Effector memory CD8-positive, alpha-beta T cell (primary cell): ENCODE data around the gene CYP11A1.
A peak's percentile ranks its signal among the peaks of the same experiment; 100 is the strongest.

Source experiments
- ATAC-seq: fragments of 150-1000 bp; cut with Tn5 transposase; replicated peaks from 2 replicates; pipeline ENCODE4 v1.10.0; 2021; ENCODE audit warnings: mild to moderate bottlenecking, moderate library complexity
- DNase-seq, 3 experiments: peaks; one replicate each; pipeline ENCODE4 v3.0.0; 2021
- H3K27ac Mint-ChIP-seq, 2 donors: one replicate each; pipeline ENCODE4 v1.8.0; 2022; ENCODE audit warnings: mild to moderate bottlenecking in 2 of 2, mixed read lengths in 2 of 2, moderate library complexity in 2 of 2
- H3K27me3 Mint-ChIP-seq, 2 donors: one replicate each; pipeline ENCODE4 v1.8.0; 2022; ENCODE audit warnings: mixed read lengths in 2 of 2
- H3K36me3 Mint-ChIP-seq: one replicate; pipeline ENCODE4 v1.8.0; 2022; ENCODE audit warnings: mild to moderate bottlenecking, moderate library complexity, mixed read lengths; ENCODE audit not compliant: insufficient read depth
- H3K4me1 Mint-ChIP-seq, 2 donors: one replicate each; pipeline ENCODE4 v1.8.0; 2022; ENCODE audit warnings: low read depth in 2 of 2, mixed read lengths in 2 of 2
- H3K4me3 Mint-ChIP-seq, 2 donors: one replicate each; pipeline ENCODE4 v1.8.0; 2022; ENCODE audit warnings: mild to moderate bottlenecking in 2 of 2, mixed read lengths in 2 of 2, moderate library complexity in 2 of 2
- H3K9me3 Mint-ChIP-seq, 2 donors: one replicate each; pipeline ENCODE4 v1.8.0; 2022; ENCODE audit warnings: mixed read lengths in 2 of 2

Gene CYP11A1

DNA sequence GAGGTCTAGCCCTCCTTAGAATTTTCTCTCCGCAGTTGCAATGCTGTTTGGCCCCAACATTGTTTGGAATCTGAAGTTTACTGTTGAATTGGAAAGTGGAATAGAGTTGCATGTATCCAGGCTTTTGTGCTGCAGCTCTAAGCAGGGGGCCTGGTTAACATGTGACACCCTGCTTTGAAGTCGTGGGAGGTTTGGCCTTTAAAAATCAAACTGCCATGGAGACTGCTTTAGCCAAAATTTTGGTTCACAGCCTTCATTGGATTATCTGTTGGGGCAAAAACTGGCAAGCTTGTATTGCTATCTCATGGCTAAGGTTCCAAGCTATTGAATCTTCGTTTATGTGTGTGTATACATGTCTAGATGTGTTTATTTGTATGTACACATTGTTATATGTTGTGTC is 15.8 kb downstream of the CYP11A1 start:
- Mint-ChIP-seq H3K36me3 (no peaks in the 10 kb centered on the region), H3K27me3 (peaks cover 23 to 28% of the 10 kb centered on the region in 2 donors), H3K4me1 (no peaks in the 10 kb centered on the region), H3K4me3 (no peak overlapping the region), H3K27ac (no peak overlapping the region), H3K9me3 (no peaks in the 10 kb centered on the region)
- no peak for DNase-seq
- no peak for ATAC-seq

DNA sequence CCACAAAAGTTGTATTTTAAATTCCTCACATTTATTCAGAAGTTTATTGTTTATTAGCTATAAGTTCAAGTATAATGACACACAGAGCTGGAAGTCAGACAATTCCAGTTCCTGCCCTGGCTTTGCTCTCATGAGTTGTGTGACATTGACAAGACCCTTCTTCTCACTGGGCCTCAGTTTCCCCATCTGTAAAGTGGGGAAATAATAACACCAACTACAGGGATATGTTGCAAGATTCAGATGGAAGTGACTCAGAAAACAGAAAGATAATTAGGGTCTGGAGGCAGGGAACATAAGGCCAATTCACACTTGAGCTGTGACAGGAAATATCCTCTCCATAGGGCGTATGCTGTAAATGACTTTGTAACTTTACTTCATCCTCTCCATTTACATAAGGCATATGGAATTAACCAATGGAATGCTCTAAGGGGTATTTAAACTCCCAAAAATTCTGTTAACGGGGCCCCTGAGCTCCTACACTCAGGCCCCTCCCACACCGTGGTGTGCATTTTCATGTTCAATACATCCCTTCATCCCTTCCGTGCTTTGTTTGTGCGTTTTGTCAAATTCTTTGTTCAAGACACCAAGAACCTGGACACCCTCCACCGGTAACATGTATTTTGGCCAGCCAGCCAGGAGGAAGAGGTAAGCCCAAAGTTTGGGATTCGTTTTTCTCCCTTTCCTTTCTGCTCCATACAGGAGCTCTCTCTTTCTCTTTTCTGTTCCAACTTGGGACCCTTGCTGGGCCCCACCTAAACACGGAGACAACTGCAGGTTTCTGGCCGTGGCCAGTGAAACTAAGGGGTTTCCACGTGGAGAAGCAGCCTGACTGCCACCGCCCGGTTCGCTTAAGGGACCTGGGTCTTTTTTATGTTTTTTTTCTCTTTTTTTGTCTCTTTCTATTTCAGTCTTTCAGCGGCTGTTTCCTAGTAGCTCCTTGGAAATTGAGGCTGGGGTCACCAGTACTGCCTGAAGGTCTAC is 16.9 kb downstream of the CYP11A1 start:
- no peaks in the 10 kb centered on the region for H3K9me3 Mint-ChIP-seq
- DNase-seq: no peak
- ATAC-seq: no peak
- H3K4me3 Mint-ChIP-seq: no peak overlapping the region
- H3K4me1 Mint-ChIP-seq: no peaks in the 10 kb centered on the region
- H3K27ac Mint-ChIP-seq: no peak overlapping the region
- no peaks in the 10 kb centered on the region for H3K36me3 Mint-ChIP-seq
- peaks cover 25 to 30% of the 10 kb centered on the region in 2 donors for H3K27me3 Mint-ChIP-seq

DNA sequence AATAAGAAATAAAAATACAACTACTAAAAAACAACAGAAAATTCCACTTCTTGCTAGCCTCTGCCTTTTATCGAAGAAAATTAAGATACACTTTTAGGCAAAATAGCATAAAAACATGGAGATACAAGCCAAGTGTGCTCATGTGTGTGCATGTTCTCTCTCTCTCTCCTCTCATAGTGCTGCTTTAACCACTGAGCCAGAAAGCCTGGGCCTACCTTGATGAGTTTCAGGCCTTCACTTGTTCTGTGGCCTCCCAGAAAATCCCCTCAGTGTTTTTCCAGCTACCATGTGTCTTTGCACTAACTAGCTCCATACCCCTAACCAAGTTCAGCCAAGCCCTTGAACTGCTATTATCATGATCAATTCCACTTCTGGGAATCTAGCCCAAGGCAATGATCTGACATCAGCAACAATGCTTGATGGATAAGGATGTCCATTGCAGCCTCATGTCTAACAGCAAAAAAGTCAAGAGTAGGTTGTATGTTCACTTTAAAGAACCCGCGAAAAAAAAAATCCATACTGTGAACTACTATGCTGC is 18.1 kb downstream of the CYP11A1 start:
- no peak for ATAC-seq
- H3K9me3 Mint-ChIP-seq: no peaks in the 10 kb centered on the region
- H3K36me3 Mint-ChIP-seq: no peaks in the 10 kb centered on the region
- peaks cover 16 to 30% of the 10 kb centered on the region in 2 donors for H3K27me3 Mint-ChIP-seq
- no peak overlapping the region for H3K4me3 Mint-ChIP-seq
- no peak for DNase-seq
- no peak overlapping the region for H3K27ac Mint-ChIP-seq
- H3K4me1 Mint-ChIP-seq: peaks cover 0 to 2% of the 10 kb centered on the region in 2 donors

DNA sequence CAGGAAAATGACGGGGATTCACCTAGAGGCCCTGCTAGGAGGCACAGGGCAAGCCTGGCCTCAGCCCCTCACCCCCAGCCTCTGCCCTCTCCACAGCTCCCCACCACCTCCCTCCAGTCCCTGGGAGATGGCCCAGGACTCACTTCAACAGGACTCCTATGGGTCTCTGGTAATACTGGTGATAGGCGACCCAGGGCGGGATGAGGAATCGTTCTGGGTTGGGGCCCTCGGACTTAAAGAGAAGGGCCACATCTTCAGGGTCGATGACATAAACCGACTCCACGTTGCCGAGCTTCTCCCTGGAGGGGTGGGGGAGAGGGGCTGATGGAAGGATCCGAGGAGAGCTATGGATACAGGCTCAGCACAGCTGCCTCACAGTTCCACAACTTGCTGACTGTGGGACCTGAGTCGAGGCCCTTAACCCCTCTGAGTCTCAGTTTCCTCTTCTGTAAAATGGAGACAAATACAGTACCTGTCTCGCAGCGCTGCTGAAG is 19.6 kb downstream of the CYP11A1 start:
- Mint-ChIP-seq H3K27me3 (peaks cover 18 to 42% of the 10 kb centered on the region in 2 donors), H3K4me1 (peaks cover 0 to 2% of the 10 kb centered on the region in 2 donors), H3K9me3 (no peaks in the 10 kb centered on the region), H3K36me3 (no peaks in the 10 kb centered on the region), H3K4me3 (no peak overlapping the region), H3K27ac (no peak overlapping the region)
- ATAC-seq: no peak
- DNase-seq: no peak

DNA sequence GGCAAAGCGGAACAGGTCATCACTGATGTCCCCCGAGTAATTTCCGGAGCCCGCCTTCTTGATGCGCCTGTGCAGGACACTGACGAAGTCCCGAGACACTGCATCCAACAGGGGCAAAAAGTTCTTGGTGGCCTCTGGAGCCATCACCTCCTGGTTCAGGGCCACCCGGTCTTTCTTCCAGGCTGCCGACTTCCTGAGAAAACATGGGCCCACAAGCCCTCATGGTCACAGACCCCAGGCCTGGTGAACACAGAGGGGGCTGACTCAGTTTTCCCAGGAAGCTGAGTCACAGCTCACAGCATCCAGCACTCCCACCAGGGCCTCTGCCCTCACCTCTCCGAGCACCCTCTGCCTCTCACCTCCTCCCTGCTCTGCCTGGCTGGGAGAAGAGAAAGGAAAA is 22.4 kb downstream of the CYP11A1 start:
- H3K27ac Mint-ChIP-seq: no peak overlapping the region
- H3K4me3 Mint-ChIP-seq: no peak overlapping the region
- peaks cover 16 to 55% of the 10 kb centered on the region in 2 donors for H3K27me3 Mint-ChIP-seq
- ATAC-seq: no peak
- peaks cover 0 to 2% of the 10 kb centered on the region in 2 donors for H3K4me1 Mint-ChIP-seq
- no peaks in the 10 kb centered on the region for H3K9me3 Mint-ChIP-seq
- no peak for DNase-seq
- no peaks in the 10 kb centered on the region for H3K36me3 Mint-ChIP-seq

DNA sequence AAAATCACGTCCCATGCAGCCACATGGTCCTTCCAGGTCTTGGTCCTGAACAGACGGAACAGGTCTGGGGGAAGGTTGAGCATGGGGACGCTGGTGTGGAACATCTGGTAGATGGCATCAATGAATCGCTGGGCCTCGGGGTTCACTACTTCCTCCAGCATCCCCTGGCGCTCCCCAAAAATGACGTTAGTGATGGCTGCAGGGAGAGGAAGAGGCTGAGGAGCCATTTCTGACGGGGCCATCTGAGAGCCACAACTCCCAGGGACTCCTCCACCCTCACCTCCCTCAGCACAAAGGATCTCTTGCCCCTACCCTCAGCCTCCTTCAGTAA is 23.7 kb downstream of the CYP11A1 start:
- no peak overlapping the region for H3K4me3 Mint-ChIP-seq
- H3K27me3 Mint-ChIP-seq: peaks cover 16 to 63% of the 10 kb centered on the region in 2 donors
- DNase-seq (no peak), ATAC-seq (no peak)
- no peaks in the 10 kb centered on the region for H3K36me3 Mint-ChIP-seq
- H3K4me1 Mint-ChIP-seq: peaks cover 0 to 2% of the 10 kb centered on the region in 2 donors
- H3K9me3 Mint-ChIP-seq: no peaks in the 10 kb centered on the region
- H3K27ac Mint-ChIP-seq: no peak overlapping the region

DNA sequence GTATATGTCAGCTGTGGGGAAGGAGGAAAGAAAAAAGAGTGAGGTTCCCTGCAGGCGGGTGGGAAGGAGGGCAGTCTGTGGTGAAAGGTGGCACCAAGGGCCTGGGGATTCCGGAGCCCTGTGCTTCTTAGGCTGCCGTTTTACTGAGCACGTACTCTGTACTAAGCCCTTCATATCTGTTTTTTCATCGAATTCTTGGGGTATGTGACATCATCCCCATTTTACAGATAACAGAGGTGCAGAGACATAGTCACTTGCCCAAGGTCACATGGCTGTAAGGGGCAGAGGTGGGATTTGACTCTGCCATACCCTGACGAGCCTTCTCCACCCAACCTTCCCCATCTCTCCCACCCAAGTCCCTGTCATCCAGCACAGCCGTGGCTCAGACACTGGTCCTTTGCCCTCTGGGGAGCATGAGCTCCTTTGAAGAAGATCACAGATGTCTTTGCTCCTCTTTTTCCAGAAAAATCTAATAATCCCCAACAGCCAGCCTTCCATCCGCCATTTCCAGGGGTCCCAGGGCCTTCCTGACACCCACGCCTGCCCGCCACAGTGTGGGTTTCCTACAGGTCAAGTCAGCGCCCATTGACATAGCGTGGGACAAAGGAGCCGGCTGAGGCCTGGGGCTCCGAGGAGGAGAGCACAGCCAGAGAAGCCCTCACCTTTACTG is 24.2 kb downstream of the CYP11A1 start:
- H3K27ac Mint-ChIP-seq: no peak overlapping the region
- ATAC-seq: no peak

DNA sequence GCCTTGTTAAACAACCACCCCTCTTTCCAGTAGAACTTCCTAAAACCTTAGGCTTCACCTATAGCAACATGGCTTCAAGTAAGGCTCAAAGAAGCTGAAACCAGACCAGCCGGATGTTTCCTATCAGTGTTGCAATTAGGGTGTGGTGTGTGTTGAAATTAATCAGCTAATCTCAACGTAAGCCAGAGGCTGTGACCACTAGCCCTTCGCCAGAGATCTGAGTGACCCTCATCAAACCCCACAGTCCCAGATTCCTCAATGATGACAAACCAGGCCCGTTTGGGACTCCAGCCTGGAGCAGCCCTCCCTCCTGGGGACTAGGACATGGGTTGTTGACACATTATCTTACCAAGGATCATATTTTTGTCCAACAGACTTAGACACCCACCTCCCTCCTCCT is 27.3 kb downstream of the CYP11A1 start:
- Mint-ChIP-seq H3K9me3 (no peaks in the 10 kb centered on the region), H3K27ac (no peak overlapping the region)

More for the DNA sequence above, 24.2 kb downstream of the CYP11A1 start:
- no peak for DNase-seq
- Mint-ChIP-seq H3K4me1 (peaks cover 0 to 2% of the 10 kb centered on the region in 2 donors), H3K36me3 (no peaks in the 10 kb centered on the region), H3K4me3 (no peak overlapping the region), H3K27me3 (peaks cover 16 to 63% of the 10 kb centered on the region in 2 donors), H3K9me3 (no peaks in the 10 kb centered on the region)

DNA sequence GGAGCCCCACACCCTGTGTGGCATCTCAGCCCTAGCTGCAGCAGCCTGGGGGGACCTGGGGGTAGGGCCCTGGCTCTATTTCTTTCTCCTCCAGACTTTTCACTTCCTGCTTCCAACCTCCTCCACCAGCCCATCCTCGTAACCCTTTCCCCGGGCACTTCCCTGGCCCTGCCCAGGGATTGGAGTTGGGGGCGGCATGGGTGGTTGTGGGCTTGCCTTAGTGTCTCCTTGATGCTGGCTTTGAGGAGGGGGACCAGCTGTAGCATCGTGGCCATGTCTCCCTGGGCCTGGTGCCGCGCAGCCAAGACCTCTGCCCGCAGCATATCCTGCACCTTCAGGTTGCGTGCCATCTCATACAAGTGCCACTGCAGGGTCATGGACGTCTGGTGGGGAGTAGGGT is 28.1 kb downstream of the CYP11A1 start:
- DNase-seq (no peak), ATAC-seq (no peak)
- Mint-ChIP-seq H3K4me3 (no peak overlapping the region), H3K4me1 (no peaks in the 10 kb centered on the region), H3K27ac (no peak overlapping the region), H3K9me3 (no peaks in the 10 kb centered on the region), H3K27me3 (peaks cover 13 to 46% of the 10 kb centered on the region in 2 donors), H3K36me3 (no peaks in the 10 kb centered on the region)

More for the DNA sequence above, 27.3 kb downstream of the CYP11A1 start:
- no peak for DNase-seq
- Mint-ChIP-seq H3K4me3 (no peak overlapping the region), H3K4me1 (no peaks in the 10 kb centered on the region), H3K36me3 (no peaks in the 10 kb centered on the region), H3K27me3 (peaks cover 13 to 54% of the 10 kb centered on the region in 2 donors)
- no peak for ATAC-seq

DNA sequence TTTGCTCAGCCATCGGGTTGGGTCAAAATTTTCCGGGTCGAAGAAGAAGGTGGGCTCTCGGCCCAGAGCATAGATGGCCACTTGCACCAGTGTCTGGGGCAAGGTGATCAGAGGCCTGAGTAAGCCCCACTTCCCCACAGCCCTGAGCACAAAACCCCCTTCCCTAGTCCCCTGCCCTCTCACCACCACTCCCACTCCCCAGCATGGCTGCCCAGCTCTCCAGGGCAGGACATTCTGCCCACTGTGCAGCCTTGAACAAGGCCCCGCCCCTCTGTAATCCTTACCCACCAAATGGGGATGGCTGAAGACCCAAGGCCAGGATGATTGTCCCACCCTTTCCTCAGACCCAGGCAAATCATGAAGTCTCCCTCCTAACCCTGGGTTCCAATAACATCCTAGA is 28.8 kb downstream of the CYP11A1 start:
- Mint-ChIP-seq H3K27ac (peak overlapping the region in 1 of 2 donors; percentile 25), H3K9me3 (no peaks in the 10 kb centered on the region), H3K4me1 (no peaks in the 10 kb centered on the region), H3K4me3 (no peak overlapping the region), H3K36me3 (no peaks in the 10 kb centered on the region), H3K27me3 (peaks cover 13 to 39% of the 10 kb centered on the region in 2 donors)
- DNase-seq: no peak
- no peak for ATAC-seq

DNA sequence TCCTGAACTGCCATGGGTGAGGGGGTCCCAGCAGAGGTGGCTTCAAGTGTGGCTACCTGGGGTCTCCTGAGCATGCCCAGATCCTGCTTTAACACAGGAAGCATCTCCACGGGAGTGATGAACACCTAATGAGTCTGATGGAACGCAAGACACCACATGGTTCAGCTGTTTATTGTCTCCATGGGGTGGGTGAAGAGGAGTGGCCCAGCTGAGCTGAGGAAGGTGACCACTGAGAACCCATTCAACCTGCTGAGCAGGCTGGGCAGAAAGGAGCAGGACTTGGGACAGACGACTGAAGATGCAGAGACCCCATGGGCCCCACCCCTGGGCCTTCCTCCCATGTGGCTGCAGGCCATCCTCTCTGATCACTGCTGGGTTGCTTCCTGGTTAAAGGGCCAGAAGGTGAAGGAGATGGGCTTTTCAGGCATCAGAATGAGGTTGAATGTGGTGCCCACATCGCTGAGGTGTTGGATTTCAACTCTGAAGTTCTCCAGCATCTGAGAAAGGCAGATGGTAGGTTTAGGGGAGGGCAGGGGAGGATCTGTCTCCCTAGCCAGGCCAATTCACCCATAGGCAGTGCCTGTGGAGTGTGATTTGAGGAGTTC is 29.7 kb downstream of the CYP11A1 start:
- Mint-ChIP-seq H3K4me3 (no peak overlapping the region), H3K9me3 (no peaks in the 10 kb centered on the region), H3K27ac (no peak overlapping the region), H3K4me1 (no peaks in the 10 kb centered on the region), H3K36me3 (no peaks in the 10 kb centered on the region), H3K27me3 (peaks cover 6 to 29% of the 10 kb centered on the region in 2 donors)
- DNase-seq: no peak
- ATAC-seq: no peak

DNA sequence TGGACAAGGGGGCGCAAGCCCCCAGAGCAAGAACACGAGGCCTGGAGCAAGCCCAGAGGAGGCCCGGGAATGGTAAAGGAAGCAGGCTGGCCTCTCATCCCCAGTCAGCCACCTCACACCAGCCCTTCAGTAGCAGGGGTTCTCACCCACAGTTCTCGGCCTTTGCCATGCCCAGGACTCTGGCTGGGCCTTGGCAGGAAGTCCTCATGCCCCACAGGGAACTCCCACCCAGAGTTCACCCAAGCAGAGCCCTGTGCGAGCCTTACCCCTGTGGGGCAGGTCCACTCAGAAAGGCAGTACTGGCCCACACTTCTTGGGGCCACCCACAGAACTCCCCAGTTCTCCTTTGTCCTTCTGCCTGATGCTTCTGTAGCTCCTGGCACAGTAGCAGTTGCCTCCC is 30.3 kb downstream of the CYP11A1 start:
- H3K27ac Mint-ChIP-seq: no peak overlapping the region
- peaks cover 5 to 26% of the 10 kb centered on the region in 2 donors for H3K27me3 Mint-ChIP-seq
- H3K4me3 Mint-ChIP-seq: no peak overlapping the region
- no peaks in the 10 kb centered on the region for H3K4me1 Mint-ChIP-seq
- ATAC-seq: no peak
- no peaks in the 10 kb centered on the region for H3K9me3 Mint-ChIP-seq
- DNase-seq: no peak
- no peaks in the 10 kb centered on the region for H3K36me3 Mint-ChIP-seq
